ENCODE results near the gene JPT2. TPM values are rescaled to one million over a fixed set of nuclear protein-coding genes. Genes with fewer than 3 reads are reported as not detected.

JPT2 gene
- total RNA-seq, 1 donor from 2014 or later: 132 TPM

DNA sequence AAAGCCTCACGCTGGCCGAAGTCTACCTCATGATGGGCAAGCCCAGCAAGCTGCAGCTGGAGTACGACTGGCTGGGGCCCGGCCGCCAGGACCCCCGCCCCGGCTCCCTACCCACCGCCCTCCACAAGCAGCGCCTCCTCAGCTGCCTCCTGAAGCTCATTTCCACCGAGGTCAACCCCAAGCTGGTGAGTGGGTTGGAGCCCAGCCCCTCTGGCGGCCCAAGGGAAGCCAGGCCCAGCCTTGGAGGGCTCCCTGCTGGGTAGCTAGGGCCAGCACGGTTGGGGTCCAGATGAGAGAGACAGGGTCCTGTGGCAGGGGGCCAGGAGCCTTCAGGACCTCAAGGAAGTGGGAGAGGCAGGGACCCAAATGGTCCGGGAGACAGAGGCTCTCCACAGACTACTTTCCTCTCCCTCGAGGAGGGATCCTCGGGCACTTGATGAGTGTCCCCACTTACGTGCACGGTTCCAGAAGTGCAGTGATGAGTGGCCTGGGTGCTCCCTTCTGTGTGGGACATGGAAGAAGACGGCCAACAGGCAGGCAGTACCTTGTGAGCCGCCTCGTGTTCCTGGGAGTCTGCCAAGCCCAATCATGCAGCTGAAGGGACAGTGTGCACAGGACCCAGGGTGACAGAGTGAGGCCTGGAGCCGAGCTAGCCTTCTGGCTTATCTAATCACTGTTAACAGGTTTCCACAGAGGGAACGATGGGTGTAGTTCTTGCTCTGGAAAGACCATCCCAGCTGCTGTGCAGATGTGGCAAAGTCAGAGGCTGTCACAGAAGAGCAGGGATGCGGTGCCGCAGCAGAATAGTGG lies 21.1 kb upstream of the JPT2 start:
- no peak for TF ChIP-seq CTCF (conservative IDR thresholded peaks at IDR 0.05)
- H3K4me3 Mint-ChIP-seq: no peak overlapping the region
- peaks cover 7% of the 10 kb centered on the region for H3K36me3 Mint-ChIP-seq
- no peaks in the 10 kb centered on the region for H3K27me3 Mint-ChIP-seq
- no peak for DNase-seq (ENCODE audit: extremely low spot score, unreplicated experiment)
- no peaks in the 10 kb centered on the region for H3K4me1 Mint-ChIP-seq (ENCODE audit: unreplicated experiment)
- H3K27ac Mint-ChIP-seq: no peak overlapping the region
- H3K9me3 Mint-ChIP-seq: no peaks in the 10 kb centered on the region

DNA sequence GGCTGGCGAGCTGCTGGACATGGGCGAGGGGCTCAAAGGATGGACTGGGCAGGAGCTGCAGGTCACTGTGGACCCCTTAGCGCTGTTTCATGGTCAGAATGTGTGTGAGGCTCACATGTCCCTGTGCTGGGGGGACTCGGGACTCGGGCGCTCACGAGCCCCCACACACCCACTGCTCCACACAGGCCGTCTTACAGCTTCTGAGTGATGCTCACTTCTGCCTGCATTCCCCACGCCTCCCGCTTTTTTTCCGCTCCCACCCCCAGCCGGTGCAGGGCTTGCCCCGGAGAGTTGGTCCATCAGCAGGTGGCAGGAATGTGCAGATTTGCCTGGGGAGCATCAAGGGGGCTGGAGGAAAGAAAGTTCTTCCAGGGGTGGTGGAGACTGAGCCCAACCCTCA lies 20.2 kb upstream of the JPT2 start:
- H3K4me3 Mint-ChIP-seq: no peak overlapping the region
- no peak overlapping the region for H3K27ac Mint-ChIP-seq
- no peaks in the 10 kb centered on the region for H3K9me3 Mint-ChIP-seq
- TF ChIP-seq CTCF (conservative IDR thresholded peaks at IDR 0.05): no peak
- no peak for DNase-seq (ENCODE audit: extremely low spot score, unreplicated experiment)
- H3K27me3 Mint-ChIP-seq: no peaks in the 10 kb centered on the region
- peaks cover 7% of the 10 kb centered on the region for H3K36me3 Mint-ChIP-seq
- H3K4me1 Mint-ChIP-seq (ENCODE audit: unreplicated experiment): no peaks in the 10 kb centered on the region

DNA sequence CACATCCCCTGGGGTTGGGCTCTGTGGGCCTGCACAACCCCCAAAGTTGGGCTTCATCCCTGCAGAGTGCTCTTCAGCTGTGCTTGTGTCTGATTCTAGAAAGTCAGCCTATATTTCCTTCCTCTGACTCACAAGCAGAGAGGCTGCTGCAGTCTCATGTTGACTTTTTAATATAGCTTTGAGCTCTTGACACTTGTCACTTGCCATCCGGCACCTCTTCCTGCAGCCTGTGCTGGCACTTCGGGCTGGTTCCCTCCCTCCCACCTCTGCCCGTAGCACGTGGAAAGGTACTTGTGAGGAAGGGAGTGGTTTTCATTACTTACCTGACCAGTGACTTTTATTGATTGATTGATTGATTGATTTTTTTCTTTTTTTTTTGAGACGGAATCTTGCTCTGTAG lies 19.0 kb upstream of the JPT2 start:
- Mint-ChIP-seq H3K4me1 (ENCODE audit: unreplicated experiment) (no peaks in the 10 kb centered on the region), H3K4me3 (no peak overlapping the region), H3K27me3 (no peaks in the 10 kb centered on the region), H3K27ac (no peak overlapping the region), H3K9me3 (no peaks in the 10 kb centered on the region), H3K36me3 (peaks cover 13% of the 10 kb centered on the region)
- no peak for TF ChIP-seq CTCF (conservative IDR thresholded peaks at IDR 0.05)
- no peak for DNase-seq (ENCODE audit: extremely low spot score, unreplicated experiment)

GRCh38 chr16:1661826-1662225 lies 16.3 kb upstream of the JPT2 start:
- no peaks in the 10 kb centered on the region for H3K4me1 Mint-ChIP-seq (ENCODE audit: unreplicated experiment)
- H3K27ac Mint-ChIP-seq: no peak overlapping the region

DNA sequence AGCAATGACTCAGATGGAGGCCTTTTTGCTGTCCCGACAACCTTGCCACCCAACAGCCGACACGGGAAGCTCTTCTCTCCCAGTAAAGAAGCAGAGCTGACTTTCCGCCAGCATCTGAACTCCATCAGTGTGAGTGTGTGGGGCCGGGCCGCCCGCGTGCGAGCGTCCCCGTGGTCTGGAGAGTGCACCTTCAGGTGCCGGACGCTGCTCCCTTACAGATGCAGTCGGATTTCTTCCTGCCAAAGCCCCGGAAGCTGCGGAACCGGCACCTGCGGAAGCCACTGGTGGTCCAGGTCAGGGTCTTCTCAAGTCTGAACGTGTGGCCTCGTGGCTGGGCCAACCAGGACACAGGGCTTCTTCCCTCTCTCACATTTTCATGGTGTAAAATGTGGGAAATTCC lies 15.5 kb upstream of the JPT2 start:
- Mint-ChIP-seq H3K4me1 (ENCODE audit: unreplicated experiment) (no peaks in the 10 kb centered on the region), H3K36me3 (peaks cover 15% of the 10 kb centered on the region), H3K27ac (no peak overlapping the region), H3K9me3 (no peaks in the 10 kb centered on the region), H3K27me3 (no peaks in the 10 kb centered on the region), H3K4me3 (no peak overlapping the region)
- DNase-seq (ENCODE audit: extremely low spot score, unreplicated experiment): no peak
- no peak for TF ChIP-seq CTCF (conservative IDR thresholded peaks at IDR 0.05)

More at GRCh38 chr16:1661826-1662225, 16.3 kb upstream of the JPT2 start:
- no peaks in the 10 kb centered on the region for H3K9me3 Mint-ChIP-seq
- H3K27me3 Mint-ChIP-seq: no peaks in the 10 kb centered on the region
- H3K4me3 Mint-ChIP-seq: no peak overlapping the region
- H3K36me3 Mint-ChIP-seq: peaks cover 15% of the 10 kb centered on the region
- no peak for TF ChIP-seq CTCF (conservative IDR thresholded peaks at IDR 0.05)
- DNase-seq (ENCODE audit: extremely low spot score, unreplicated experiment): no peak
